Measurements from ENCODE around the gene EPHA1. TPM values are rescaled to one million over a fixed set of nuclear protein-coding genes. Genes with fewer than 3 reads are reported as not detected.
A peak's percentile ranks its signal among the peaks of the same experiment; 100 is the strongest.
"Not testable (repeated sequence)": the region's sequence is repeated elsewhere in the genome, so short reads cannot be mapped to it uniquely, and the experiment has no call there.

Gene EPHA1
- total and polyA plus RNA-seq, 2 experiments from 2014 or later: 60.7 to 154 TPM

DNA sequence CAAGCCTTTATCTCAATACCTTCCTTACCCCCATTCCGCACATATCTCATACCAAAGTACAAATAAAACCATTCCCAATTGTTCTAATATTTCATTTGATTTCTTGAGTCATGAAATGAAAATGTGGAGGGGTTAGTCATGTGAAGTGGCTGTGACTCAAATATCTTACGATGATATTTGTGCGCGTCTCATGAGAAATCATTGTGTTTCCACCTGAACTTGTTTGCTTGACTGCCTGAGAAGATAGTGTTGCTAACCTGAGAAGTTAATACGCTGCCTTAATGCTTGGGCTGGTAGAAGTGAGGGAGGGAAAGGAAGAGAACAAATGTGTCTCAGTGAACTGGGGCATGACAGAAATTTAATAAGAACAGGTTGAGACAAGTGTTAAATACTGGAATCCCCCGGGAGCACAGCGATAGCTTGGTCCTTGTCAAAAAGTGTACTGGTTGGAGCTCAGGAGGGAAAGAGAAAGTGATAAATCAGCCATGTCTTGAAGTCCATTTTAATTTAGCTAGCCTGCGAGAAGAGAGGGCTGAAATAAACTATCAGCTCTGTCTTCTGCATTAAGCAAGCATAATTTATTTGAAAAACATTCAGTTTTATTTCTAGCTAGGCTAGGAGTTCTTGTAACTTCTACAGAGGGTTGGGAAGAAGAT is 7.2 kb upstream of the EPHA1 start (continued):
- no peak for TF ChIP-seq NANOG (IDR thresholded peaks at IDR 0.05; ENCODE audit: borderline replicate concordance)
- TF ChIP-seq JUNB (IDR thresholded peaks at IDR 0.05; ENCODE audit: unreplicated experiment): no peak
- TF ChIP-seq, protein P1, sequence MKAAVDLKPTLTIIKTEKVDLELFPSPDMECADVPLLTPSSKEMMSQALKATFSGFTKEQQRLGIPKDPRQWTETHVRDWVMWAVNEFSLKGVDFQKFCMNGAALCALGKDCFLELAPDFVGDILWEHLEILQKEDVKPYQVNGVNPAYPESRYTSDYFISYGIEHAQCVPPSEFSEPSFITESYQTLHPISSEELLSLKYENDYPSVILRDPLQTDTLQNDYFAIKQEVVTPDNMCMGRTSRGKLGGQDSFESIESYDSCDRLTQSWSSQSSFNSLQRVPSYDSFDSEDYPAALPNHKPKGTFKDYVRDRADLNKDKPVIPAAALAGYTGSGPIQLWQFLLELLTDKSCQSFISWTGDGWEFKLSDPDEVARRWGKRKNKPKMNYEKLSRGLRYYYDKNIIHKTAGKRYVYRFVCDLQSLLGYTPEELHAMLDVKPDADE (IDR thresholded peaks at IDR 0.05): no peak

DNA sequence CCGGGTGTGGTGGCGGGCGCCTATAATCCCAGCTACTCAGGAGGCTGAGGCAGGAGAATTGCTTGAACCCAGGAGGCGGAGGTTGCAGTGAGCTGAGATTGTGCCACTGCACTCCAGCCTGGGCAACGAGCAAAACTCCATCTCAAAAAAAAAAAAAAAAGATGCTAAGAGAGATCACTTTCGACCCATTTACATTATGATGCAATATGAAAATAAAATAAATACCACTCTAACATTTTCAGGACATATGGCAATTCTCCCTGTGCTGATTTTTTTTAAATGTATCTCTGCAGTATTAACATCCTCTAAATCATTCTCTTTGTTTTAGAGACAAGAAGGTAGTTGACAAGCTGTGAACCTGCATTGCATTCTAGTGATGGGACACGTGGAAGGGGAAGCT is 6.6 kb upstream of the EPHA1 start:
- ATAC-seq; H3K79me2 ChIP-seq (replicated peaks; ENCODE audit: insufficient read depth); H3K4me3 Mint-ChIP-seq: not testable (repeated sequence)

DNA sequence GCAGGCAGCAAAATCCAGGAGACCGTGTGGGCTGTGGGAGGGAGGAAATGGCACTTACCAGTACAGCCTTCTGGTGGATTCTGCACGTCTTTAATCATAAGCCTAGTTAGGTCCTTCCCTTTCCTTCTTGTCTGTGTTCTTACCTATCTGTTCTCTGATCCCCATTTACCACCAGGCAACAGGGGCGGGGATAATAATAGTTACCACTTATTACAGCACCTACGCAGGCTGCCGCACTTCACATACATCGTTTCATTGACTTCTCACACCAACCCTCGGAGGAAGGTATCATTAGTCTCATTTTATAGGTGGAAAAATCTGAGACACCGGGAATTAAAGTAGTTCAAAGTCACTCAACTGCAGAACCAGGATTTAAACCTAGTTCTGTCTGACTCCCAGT is 4.5 kb upstream of the EPHA1 start:
- H4K20me1 ChIP-seq (replicated peaks; ENCODE audit: insufficient read depth): no peaks in the 10 kb centered on the region
- DNase-seq (ENCODE audit: low spot score) (no peak), ATAC-seq (no peak)
- H3K9me3 Mint-ChIP-seq: no peaks in the 10 kb centered on the region; the same call in 2 of the 3 replicates
- H3K4me1 ChIP-seq (ENCODE audit: insufficient read depth): peaks cover 68% of the 10 kb centered on the region
- peak overlapping the region; percentile 68 for H3K27ac Mint-ChIP-seq
- H3K4me3 Mint-ChIP-seq: no peak overlapping the region; the same call in 2 of the 3 replicates
- H3K27ac ChIP-seq (ENCODE audit: low read depth): peak overlapping the region; percentile 69
- no peaks in the 10 kb centered on the region for H3K36me3 ChIP-seq (ENCODE audit: insufficient read depth)
- no peak overlapping the region for H2AFZ ChIP-seq
- peaks cover 26% of the 10 kb centered on the region for H3K27me3 Mint-ChIP-seq (ENCODE audit: insufficient read depth, low read depth, poor library complexity)
- peaks cover 9% of the 10 kb centered on the region for H3K79me2 ChIP-seq (replicated peaks; ENCODE audit: insufficient read depth)
- H3K4me1 Mint-ChIP-seq: peaks cover 77% of the 10 kb centered on the region
- H3K4me2 ChIP-seq: peak overlapping the region; percentile 76
- no peaks in the 10 kb centered on the region for H3K27me3 ChIP-seq (ENCODE audit: insufficient read depth)
- H3F3A ChIP-seq (replicated peaks; ENCODE audit: low read depth): peaks cover 8% of the 10 kb centered on the region
- H3K36me3 Mint-ChIP-seq (ENCODE audit: low read depth): no peaks in the 10 kb centered on the region
- H3K9me2 ChIP-seq (ENCODE audit: insufficient read depth): no peaks in the 10 kb centered on the region
- H3K4me3 ChIP-seq: no peak overlapping the region
- no peak for TF ChIP-seq ZNF331 (CRISPR knock-in tag; IDR thresholded peaks at IDR 0.05; ENCODE audit: low read depth)
- TF ChIP-seq POLR2AphosphoS5 (IDR thresholded peaks at IDR 0.05; ENCODE audit: low read depth): no peak
- TF ChIP-seq STAT1 (IDR thresholded peaks at IDR 0.05; ENCODE audit: unreplicated experiment): no peak
- TF ChIP-seq, protein P2, sequence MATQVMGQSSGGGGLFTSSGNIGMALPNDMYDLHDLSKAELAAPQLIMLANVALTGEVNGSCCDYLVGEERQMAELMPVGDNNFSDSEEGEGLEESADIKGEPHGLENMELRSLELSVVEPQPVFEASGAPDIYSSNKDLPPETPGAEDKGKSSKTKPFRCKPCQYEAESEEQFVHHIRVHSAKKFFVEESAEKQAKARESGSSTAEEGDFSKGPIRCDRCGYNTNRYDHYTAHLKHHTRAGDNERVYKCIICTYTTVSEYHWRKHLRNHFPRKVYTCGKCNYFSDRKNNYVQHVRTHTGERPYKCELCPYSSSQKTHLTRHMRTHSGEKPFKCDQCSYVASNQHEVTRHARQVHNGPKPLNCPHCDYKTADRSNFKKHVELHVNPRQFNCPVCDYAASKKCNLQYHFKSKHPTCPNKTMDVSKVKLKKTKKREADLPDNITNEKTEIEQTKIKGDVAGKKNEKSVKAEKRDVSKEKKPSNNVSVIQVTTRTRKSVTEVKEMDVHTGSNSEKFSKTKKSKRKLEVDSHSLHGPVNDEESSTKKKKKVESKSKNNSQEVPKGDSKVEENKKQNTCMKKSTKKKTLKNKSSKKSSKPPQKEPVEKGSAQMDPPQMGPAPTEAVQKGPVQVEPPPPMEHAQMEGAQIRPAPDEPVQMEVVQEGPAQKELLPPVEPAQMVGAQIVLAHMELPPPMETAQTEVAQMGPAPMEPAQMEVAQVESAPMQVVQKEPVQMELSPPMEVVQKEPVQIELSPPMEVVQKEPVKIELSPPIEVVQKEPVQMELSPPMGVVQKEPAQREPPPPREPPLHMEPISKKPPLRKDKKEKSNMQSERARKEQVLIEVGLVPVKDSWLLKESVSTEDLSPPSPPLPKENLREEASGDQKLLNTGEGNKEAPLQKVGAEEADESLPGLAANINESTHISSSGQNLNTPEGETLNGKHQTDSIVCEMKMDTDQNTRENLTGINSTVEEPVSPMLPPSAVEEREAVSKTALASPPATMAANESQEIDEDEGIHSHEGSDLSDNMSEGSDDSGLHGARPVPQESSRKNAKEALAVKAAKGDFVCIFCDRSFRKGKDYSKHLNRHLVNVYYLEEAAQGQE (IDR thresholded peaks at IDR 0.05; ENCODE audit: unreplicated experiment): no peak
- no peak for TF ChIP-seq EZH2phosphoT487 (IDR thresholded peaks at IDR 0.05; ENCODE audit: unreplicated experiment)
- no peak for TF ChIP-seq CREB1 (CRISPR knock-in tag; IDR thresholded peaks at IDR 0.05; ENCODE audit: low read depth)
- TF ChIP-seq JUNB (IDR thresholded peaks at IDR 0.05; ENCODE audit: unreplicated experiment): no peak
- TF ChIP-seq EZH2 (IDR thresholded peaks at IDR 0.05; ENCODE audit: low read depth, unreplicated experiment): no peak

More for the DNA sequence above, 6.6 kb upstream of the EPHA1 start:
- H3F3A ChIP-seq (replicated peaks; ENCODE audit: low read depth); H3K4me3 ChIP-seq; H3K4me2 ChIP-seq; H3K27ac Mint-ChIP-seq; H3K36me3 ChIP-seq (ENCODE audit: insufficient read depth); DNase-seq (ENCODE audit: low spot score); H3K9me3 Mint-ChIP-seq; H2AFZ ChIP-seq; H3K27me3 ChIP-seq (ENCODE audit: insufficient read depth); H3K9me2 ChIP-seq (ENCODE audit: insufficient read depth); H4K20me1 ChIP-seq (replicated peaks; ENCODE audit: insufficient read depth): not testable (repeated sequence)
- Mint-ChIP-seq H3K4me1 (peaks cover 76% of the 10 kb centered on the region), H3K27me3 (ENCODE audit: insufficient read depth, low read depth, poor library complexity) (peaks cover 18% of the 10 kb centered on the region), H3K36me3 (ENCODE audit: low read depth) (peaks cover 18% of the 10 kb centered on the region)
- H3K4me1 ChIP-seq (ENCODE audit: insufficient read depth): peaks cover 62% of the 10 kb centered on the region
- 0 out of 2 replicates have a peak overlapping the region, but pooled peaks have one; percentile 57 for H3K27ac ChIP-seq (ENCODE audit: low read depth)

Measured in GM23338 (cell line).